Loucy (cell line): ENCODE measurements around the gene RPS8.

Source experiments
- CTCF ChIP-seq: fragments of 200-600 bp; sonication (generic); conservative IDR thresholded peaks from 2 replicates; pipeline ENCODE4 v1.5.1; 2014; ENCODE audit warnings: mild to moderate bottlenecking, antibody characterized with exemption, low read length
- EZH2phosphoT487 ChIP-seq: fragments of 200-600 bp; IDR thresholded peaks from 2 replicates; pipeline ENCODE4 v1.6.1; 2018; ENCODE audit warnings: antibody characterized with exemption, mild to moderate bottlenecking, moderate library complexity, borderline replicate concordance

- TF ChIP-seq CTCF (no peak), EZH2phosphoT487 (no peak)
Observed at GRCh38 chr1:44821240-44821715, 45.9 kb downstream of the RPS8 start.
